Gastrocnemius medialis (tissue), 4 donors: ENCODE results near the gene KRTAP10-4.

ENCODE experiments used
- CTCF ChIP-seq, 5 experiments: fragments of 450-650 bp in 3 of 5; fragments of 200-600 bp in 2 of 5; sonication (generic) in 2 of 5; IDR thresholded peaks in 4 of 5; conservative IDR thresholded peaks in 1 of 5; 1 replicate in 4 of 5; 2 replicates in 1 of 5; pipeline ENCODE4 v1.5.1; 2016 to 2019; ENCODE audit warnings: antibody characterized with exemption in 5 of 5, mild to moderate bottlenecking in 3 of 5, moderate library complexity in 3 of 5
- POLR2A ChIP-seq, 2 donors: fragments of 450-650 bp; IDR thresholded peaks; one replicate each; pipeline ENCODE4 v1.6.1; 2017; ENCODE audit warnings: antibody characterized with exemption in 2 of 2, mild to moderate bottlenecking in 2 of 2, moderate library complexity in 2 of 2

GRCh38 chr21:44564099-44564498, 9.4 kb upstream of the KRTAP10-4 start:
- TF ChIP-seq CTCF (IDR thresholded peaks at IDR 0.05 in 4 of 5, conservative IDR thresholded peaks at IDR 0.05 in 1 of 5) (no peak), POLR2A (IDR thresholded peaks at IDR 0.05) (no peak)
